Measurements from ENCODE around the gene CAV3.

DNA sequence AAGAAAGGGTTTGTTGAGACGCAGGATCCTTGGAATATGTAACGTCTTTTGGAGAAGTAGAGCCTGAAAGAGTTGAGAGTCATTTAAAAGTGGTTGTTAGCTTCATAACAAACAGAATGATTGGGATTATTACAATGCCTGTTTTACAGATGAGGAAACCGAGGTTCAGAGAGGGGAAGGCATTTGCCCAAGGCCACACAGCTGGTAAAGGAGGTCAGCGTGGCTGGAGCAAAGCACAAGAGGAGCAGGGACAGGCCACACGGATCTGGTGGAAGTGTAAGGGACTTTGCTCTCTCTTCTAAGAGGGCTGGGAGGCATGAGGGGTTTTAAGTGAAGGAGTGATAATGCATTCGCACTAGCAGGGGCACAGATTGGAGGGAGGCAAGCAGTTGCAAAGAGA, 42.0 kb downstream of the CAV3 start:
- TF ChIP-seq, protein P1, sequence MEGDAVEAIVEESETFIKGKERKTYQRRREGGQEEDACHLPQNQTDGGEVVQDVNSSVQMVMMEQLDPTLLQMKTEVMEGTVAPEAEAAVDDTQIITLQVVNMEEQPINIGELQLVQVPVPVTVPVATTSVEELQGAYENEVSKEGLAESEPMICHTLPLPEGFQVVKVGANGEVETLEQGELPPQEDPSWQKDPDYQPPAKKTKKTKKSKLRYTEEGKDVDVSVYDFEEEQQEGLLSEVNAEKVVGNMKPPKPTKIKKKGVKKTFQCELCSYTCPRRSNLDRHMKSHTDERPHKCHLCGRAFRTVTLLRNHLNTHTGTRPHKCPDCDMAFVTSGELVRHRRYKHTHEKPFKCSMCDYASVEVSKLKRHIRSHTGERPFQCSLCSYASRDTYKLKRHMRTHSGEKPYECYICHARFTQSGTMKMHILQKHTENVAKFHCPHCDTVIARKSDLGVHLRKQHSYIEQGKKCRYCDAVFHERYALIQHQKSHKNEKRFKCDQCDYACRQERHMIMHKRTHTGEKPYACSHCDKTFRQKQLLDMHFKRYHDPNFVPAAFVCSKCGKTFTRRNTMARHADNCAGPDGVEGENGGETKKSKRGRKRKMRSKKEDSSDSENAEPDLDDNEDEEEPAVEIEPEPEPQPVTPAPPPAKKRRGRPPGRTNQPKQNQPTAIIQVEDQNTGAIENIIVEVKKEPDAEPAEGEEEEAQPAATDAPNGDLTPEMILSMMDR (conservative IDR thresholded peaks at IDR 0.05): no peak
- no peak for TF ChIP-seq ZFX (IDR thresholded peaks at IDR 0.05)
